Epithelial cell of proximal tubule (primary cell): ENCODE data around the gene RPGR. TPM values are rescaled to one million over a fixed set of nuclear protein-coding genes. Genes with fewer than 3 reads are reported as not detected.

Source experiments
- DNase-seq: peaks from one replicate; pipeline ENCODE4 v3.0.0-alpha.2; 2011; ENCODE audit warnings: low read depth
- H3K4me3 ChIP-seq: 2 replicates; pipeline ENCODE4 v1.5.1; 2011; ENCODE audit warnings: low read depth, mild to moderate bottlenecking, low read length
- CTCF ChIP-seq: conservative IDR thresholded peaks from 2 replicates; pipeline ENCODE4 v1.5.1; 2012; ENCODE audit warnings: low read depth, mild to moderate bottlenecking, low read length
- total RNA-seq: library from RNA; depleted of rRNA; stranded (reverse); fragments of >200 nt; gene quantifications from 2 replicates; pipeline ENCODE4 v1.2.3, GENCODE V29; 2015

The RPGR gene
- total RNA-seq, 1 donor from 2014 or later, result 5.7 TPM

DNA sequence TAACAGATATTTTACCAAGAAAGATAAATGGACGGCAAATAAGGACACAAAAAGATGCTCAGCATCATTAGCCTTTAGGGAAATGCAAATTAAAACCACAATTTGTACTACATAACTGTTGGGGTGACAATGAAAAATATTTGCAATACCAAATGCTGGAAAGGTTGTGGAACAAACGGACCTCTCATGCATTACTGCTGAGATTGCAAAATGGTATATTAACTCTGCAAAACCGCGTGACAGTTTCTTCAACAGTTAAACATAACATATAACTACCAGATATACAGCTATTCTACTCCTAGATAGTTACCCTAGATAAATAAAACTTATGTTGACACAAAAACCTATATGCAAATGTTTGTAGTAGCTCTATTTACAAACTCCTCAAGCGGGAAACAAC is 18.8 kb upstream of the RPGR start:
- TF ChIP-seq CTCF, result no peak
- DNase-seq, result no peak
- no peak overlapping the region for H3K4me3 ChIP-seq

GRCh38 chrX:38342853-38343778 is 15.8 kb upstream of the RPGR start:
- no peak for DNase-seq
- no peak for TF ChIP-seq CTCF
- no peak overlapping the region for H3K4me3 ChIP-seq

DNA sequence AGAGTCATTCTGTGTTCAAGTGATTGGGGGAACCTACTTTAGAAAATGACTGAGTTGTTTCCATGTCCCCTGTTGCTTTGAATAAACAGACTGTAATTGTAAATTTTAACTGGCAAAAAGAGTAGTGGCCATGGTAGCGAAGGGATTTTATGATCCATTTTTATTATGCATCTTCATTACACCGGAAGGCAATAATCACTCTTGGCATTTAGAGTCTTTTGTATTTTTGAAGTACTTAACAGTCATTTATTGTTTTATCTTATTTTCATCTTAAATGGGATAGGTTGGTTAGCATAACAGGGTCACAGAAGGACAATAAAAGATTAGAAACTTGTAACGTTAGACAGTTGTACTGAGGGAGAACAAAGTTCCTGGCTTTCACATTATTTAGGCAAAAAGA is 14.1 kb upstream of the RPGR start:
- no peak for TF ChIP-seq CTCF
- no peak for DNase-seq
- no peak overlapping the region for H3K4me3 ChIP-seq

DNA sequence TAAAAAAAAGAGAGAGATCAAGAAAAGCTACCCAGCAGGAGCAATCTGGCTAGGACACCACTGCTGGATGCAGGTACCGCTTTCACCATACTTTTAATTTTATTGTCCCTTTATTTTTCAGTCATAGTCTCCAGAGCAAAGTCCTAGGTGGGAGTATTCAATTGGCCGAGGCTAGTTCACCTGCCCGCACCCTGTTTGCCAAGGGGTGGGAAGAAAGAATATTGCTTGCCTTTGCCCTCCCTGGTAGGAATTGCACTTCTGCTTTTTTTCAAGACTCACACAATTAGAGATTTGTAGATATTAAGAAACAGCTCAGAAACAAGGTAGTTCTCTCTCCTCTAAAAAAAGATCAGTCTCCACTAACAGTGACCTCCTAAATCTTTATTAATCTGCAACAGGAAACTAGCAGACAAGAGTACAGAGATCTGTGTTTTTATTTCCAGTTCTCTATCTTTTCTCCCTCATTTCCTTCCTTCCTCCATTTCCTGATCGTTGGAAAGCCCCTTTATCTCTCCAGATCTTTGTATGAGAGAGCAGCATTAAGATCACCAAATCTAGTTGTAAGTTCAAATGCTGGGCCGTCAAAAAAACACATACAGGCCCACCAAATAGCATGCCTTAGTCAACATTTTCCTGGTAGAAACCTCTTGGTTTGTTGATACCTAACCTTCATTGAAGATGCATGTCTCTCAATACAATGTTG is 9.4 kb upstream of the RPGR start:
- TF ChIP-seq CTCF, result no peak

GRCh38 chrX:38335382-38335781 is 8.1 kb upstream of the RPGR start:
- peak; percentile 31 for TF ChIP-seq CTCF
- no peak overlapping the region for H3K4me3 ChIP-seq
- no peak for DNase-seq

More for the DNA sequence above, 9.4 kb upstream of the RPGR start:
- DNase-seq, result no peak
- H3K4me3 ChIP-seq, result no peak overlapping the region

DNA sequence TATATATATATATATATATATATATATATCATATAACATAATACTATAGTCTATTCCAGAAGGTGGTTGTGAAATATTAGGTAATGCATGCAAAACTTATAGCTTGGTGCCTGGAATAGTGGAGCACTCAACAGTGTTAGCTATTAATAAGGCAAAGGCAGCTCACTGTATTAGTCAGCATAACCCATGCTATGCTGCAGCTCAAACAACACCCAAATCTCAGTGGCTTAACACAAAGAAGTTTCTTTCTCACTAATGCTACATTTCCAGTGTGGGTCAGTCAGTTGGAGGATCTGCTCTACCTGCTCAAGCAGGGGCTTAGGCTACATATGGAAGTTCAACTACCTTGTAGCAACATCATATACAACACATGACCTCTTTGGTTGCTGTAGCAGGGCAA is 5.2 kb upstream of the RPGR start:
- DNase-seq, result no peak
- H3K4me3 ChIP-seq, result no peak overlapping the region
- TF ChIP-seq CTCF, result no peak
